SK-N-SH (cell line): ENCODE data around the gene GRM5. TPM values are rescaled to one million over a fixed set of nuclear protein-coding genes. Genes with fewer than 3 reads are reported as not detected.
A peak's percentile ranks its signal among the peaks of the same experiment; 100 is the strongest.

Experiments
- CTCF ChIA-PET: fragments of 300-600, 350-600 bp; formaldehyde crosslinking; extraction: SDS; loops from one replicate; lab custom pipeline; 2021; lab: Yijun Ruan, JAX
- POLR2A ChIA-PET: fragments of 350-600 bp; sonication (Branson Sonifier 250); formaldehyde crosslinking; extraction: SDS; loops from one replicate; lab custom pipeline; 2020; ENCODE audit warnings: antibody characterized with exemption, inconsistent platforms; lab: Yijun Ruan, JAX
- DNase-seq: peaks from one replicate; pipeline ENCODE4 v3.0.0; 2012
- H2AFZ ChIP-seq: fragments of 200-600 bp; sonication (generic); 2 replicates; pipeline ENCODE4 v1.8.1; 2016; ENCODE audit warnings: antibody characterized with exemption, mild to moderate bottlenecking, low read depth
- H3F3A ChIP-seq: fragments of 200-600 bp; sonication (generic); replicated peaks from 2 replicates; pipeline ENCODE3; 2016; ENCODE audit warnings: antibody characterized with exemption, mild to moderate bottlenecking; ENCODE audit not compliant: insufficient read depth
- H3K27ac ChIP-seq, 2 experiments: fragments of 200-500 bp in 1 of 2; fragments of 200-600 bp in 1 of 2; sonication (Bioruptor generic) in 1 of 2; sonication (generic), shearing (Covaris generic) in 1 of 2; 2 replicates each; pipeline versions ENCODE4 v1.5.1 to v1.6.1; 2014 to 2016; ENCODE audit warnings: low read depth in 2 of 2, inconsistent platforms in 1 of 2, low read length in 1 of 2, mild to moderate bottlenecking in 1 of 2, mixed read lengths in 1 of 2
- H3K27me3 ChIP-seq: fragments of 200-600 bp; sonication (generic), shearing (Covaris generic); 2 replicates; pipeline ENCODE4 v1.6.1; 2016; ENCODE audit warnings: mixed run types; ENCODE audit not compliant: insufficient read depth
- H3K36me3 ChIP-seq, 2 experiments: fragments of 200-500 bp in 1 of 2; fragments of 200-600 bp in 1 of 2; sonication (Bioruptor generic) in 1 of 2; sonication (generic) in 1 of 2; replicated peaks in 1 of 2; 2 replicates each; pipeline versions ENCODE3 to v1.5.1; 2014 to 2016; ENCODE audit warnings: low read length in 1 of 2, mild to moderate bottlenecking in 1 of 2; ENCODE audit not compliant: insufficient read depth in 2 of 2, control insufficient read depth in 1 of 2
- H3K4me1 ChIP-seq, 2 experiments: fragments of 200-500 bp in 1 of 2; fragments of 200-600 bp in 1 of 2; sonication (Bioruptor generic) in 1 of 2; sonication (generic), shearing (Covaris generic) in 1 of 2; 2 replicates each; pipeline versions ENCODE4 v1.5.1 to v1.6.1; 2014 to 2016; ENCODE audit warnings: low read depth in 1 of 2, low read length in 1 of 2, mixed run types in 1 of 2; ENCODE audit not compliant: insufficient read depth in 2 of 2, control insufficient read depth in 1 of 2
- H3K4me2 ChIP-seq: fragments of 200-600 bp; sonication (generic), shearing (Covaris generic); 2 replicates; pipeline ENCODE4 v1.6.1; 2017; ENCODE audit warnings: mixed run types
- H3K4me3 ChIP-seq, 2 experiments: fragments of 200-500 bp in 1 of 2; fragments of 200-600 bp in 1 of 2; sonication (Bioruptor generic) in 1 of 2; sonication (generic), shearing (Covaris generic) in 1 of 2; 2 replicates each; pipeline versions ENCODE4 v1.5.1 to v1.8.1; 2014 to 2016; ENCODE audit warnings: low read depth in 2 of 2, inconsistent platforms in 1 of 2, low read length in 1 of 2, mild to moderate bottlenecking in 1 of 2, mixed read lengths in 1 of 2, moderate library complexity in 1 of 2
- H3K79me2 ChIP-seq: fragments of 200-600 bp; sonication (generic); 2 replicates; pipeline ENCODE4 v1.8.1; 2017; ENCODE audit warnings: mild to moderate bottlenecking; ENCODE audit not compliant: insufficient read depth
- H3K9ac ChIP-seq: fragments of 200-600 bp; sonication (generic); 2 replicates; pipeline ENCODE4 v1.6.1; 2017; ENCODE audit warnings: mixed run types
- H3K9me2 ChIP-seq: fragments of 200-600 bp; sonication (generic); 2 replicates; pipeline ENCODE4 v1.6.1; 2017; ENCODE audit warnings: mixed run types
- H3K9me3 ChIP-seq: fragments of 200-600 bp; sonication (generic); 2 replicates; pipeline ENCODE4 v1.6.1; 2017; ENCODE audit warnings: mixed run types, mild to moderate bottlenecking, moderate library complexity
- H4K20me1 ChIP-seq: fragments of 200-600 bp; sonication (generic); 2 replicates; pipeline ENCODE4 v1.6.1; 2017; ENCODE audit warnings: mild to moderate bottlenecking, mixed run types; ENCODE audit not compliant: insufficient read depth
- CTCF ChIP-seq: fragments of 200-600 bp; sonication (generic); IDR thresholded peaks from 2 replicates; pipeline ENCODE4 v1.6.1; 2017; ENCODE audit warnings: antibody characterized with exemption, mild to moderate bottlenecking, moderate library complexity
- ELF1 ChIP-seq: IDR thresholded peaks from 2 replicates; pipeline ENCODE4 v1.4.0; 2012
- EP300 ChIP-seq, 2 experiments: IDR thresholded peaks; 2 replicates each; pipeline versions ENCODE4 v1.4.0 to v1.6.1; 2012; ENCODE audit warnings: borderline replicate concordance in 1 of 2, low read depth in 1 of 2, low read length in 1 of 2
- FOSL2 ChIP-seq: IDR thresholded peaks from 2 replicates; pipeline ENCODE4 v1.4.0; 2012; ENCODE audit warnings: low read depth, mild to moderate bottlenecking, moderate library complexity, borderline replicate concordance
- JUND ChIP-seq: IDR thresholded peaks from 2 replicates; pipeline ENCODE4 v1.4.0; 2012
- NRF1 ChIP-seq: IDR thresholded peaks from 2 replicates; pipeline ENCODE4 v1.6.1; 2012; ENCODE audit warnings: low read depth, mild to moderate bottlenecking, low read length
- PBX3 ChIP-seq: IDR thresholded peaks from 2 replicates; pipeline ENCODE4; 2012
- RAD21 ChIP-seq: IDR thresholded peaks from 2 replicates; pipeline ENCODE4 v1.6.1; 2012; ENCODE audit warnings: mild to moderate bottlenecking, low read length
- RCOR1 ChIP-seq: fragments of 150-350 bp; IDR thresholded peaks from 2 replicates; pipeline ENCODE4 v1.6.1; 2017; ENCODE audit warnings: antibody characterized with exemption, low read length
- RFX5 ChIP-seq: IDR thresholded peaks from 2 replicates; pipeline ENCODE4 v1.6.1; 2012; ENCODE audit warnings: mild to moderate bottlenecking, improper control_type of control experiment, low read length
- SMC3 ChIP-seq: IDR thresholded peaks from 2 replicates; pipeline ENCODE4 v1.6.1; 2012; ENCODE audit warnings: low read depth, low read length, improper control_type of control experiment
- TAF1 ChIP-seq: IDR thresholded peaks from 2 replicates; pipeline ENCODE4 v1.6.1; 2012; ENCODE audit warnings: low read depth, mild to moderate bottlenecking, low read length, moderate library complexity, borderline replicate concordance
- TCF12 ChIP-seq: IDR thresholded peaks from 2 replicates; pipeline ENCODE4 v1.4.0; 2012
- USF2 ChIP-seq: fragments of 150-350 bp; IDR thresholded peaks from 2 replicates; pipeline ENCODE4 v1.6.1; 2017; ENCODE audit warnings: antibody characterized with exemption, low read length, low read depth, borderline replicate concordance
- WGBS: methylation state at CpG from one replicate; pipeline ENCODE4 v1.1.6; 2017; ENCODE audit warnings: low lambda C conversion rate; 5-methylcytosine and 5-hydroxymethylcytosine counted together
- polyA plus RNA-seq, 3 experiments: library from polyadenylated mRNA; depleted of rRNA; stranded (reverse); fragments of >200 nt; gene quantifications; 2 replicates each; pipeline ENCODE4 v1.2.3, GENCODE V29; 2012

The GRM5 gene
- polyA plus RNA-seq, 1 of the 3 experiments (the other 2 are of a cell fraction) = not detected

GRCh38 chr11:88484873-88485621 is 580.7 kb downstream of the GRM5 start:
- no peaks in the 10 kb centered on the region for H3K9me2 ChIP-seq
- H3K27ac ChIP-seq = no peak overlapping the region
- H3K36me3 ChIP-seq = no peaks in the 10 kb centered on the region
- H3K4me1 ChIP-seq = peaks cover 0 to 6% of the 10 kb centered on the region in 2 experiments; a peak in 2 of 4 replicates
- peak; percentile 49 for TF ChIP-seq SMC3
- TF ChIP-seq TAF1 = no peak
- TF ChIP-seq RAD21 = peak; percentile 53
- TF ChIP-seq CTCF = peak; percentile 76
- TF ChIP-seq, all 33 proteins: peak for 3
- peaks cover 4% of the 10 kb centered on the region for H3F3A ChIP-seq
- ChIA-PET CTCF (interaction anchor here (0.5 to 1.4 kb wide), 14 partner anchors 9 to 525 kb away, joined by 3 to 9 read pairs (median 4); no protein-coding TSS in a partner anchor), POLR2A (no interaction called here)
- H3K4me2 ChIP-seq = no peak overlapping the region
- no peak overlapping the region for H3K4me3 ChIP-seq
- no peak overlapping the region for H2AFZ ChIP-seq
- H3K9me3 ChIP-seq = no peaks in the 10 kb centered on the region
- H3K9ac ChIP-seq = no peak overlapping the region
- peak; percentile 37 for DNase-seq
- no peaks in the 10 kb centered on the region for H4K20me1 ChIP-seq
- no peaks in the 10 kb centered on the region for H3K27me3 ChIP-seq
- no peaks in the 10 kb centered on the region for H3K79me2 ChIP-seq
- 36% methylated on average over 3 of the region's 6 CpGs for WGBS

GRCh38 chr11:88482871-88483301 is 582.9 kb downstream of the GRM5 start:
- Histone ChIP-seq H3K9ac (0 out of 2 replicates have a peak overlapping the region, but pooled peaks have one; percentile 17), H3K27ac (peak overlapping the region in 1 of 2 experiments; percentile 69; a peak in 2 of 4 replicates), H4K20me1 (no peaks in the 10 kb centered on the region), H3K79me2 (no peaks in the 10 kb centered on the region), H3K4me3 (no peak overlapping the region), H3K9me2 (no peaks in the 10 kb centered on the region), H3F3A (peaks cover 11% of the 10 kb centered on the region), H3K27me3 (no peaks in the 10 kb centered on the region), H3K9me3 (no peaks in the 10 kb centered on the region), H3K36me3 (no peaks in the 10 kb centered on the region), H3K4me1 (peaks cover 0 to 6% of the 10 kb centered on the region in 2 experiments; a peak in 2 of 4 replicates), H2AFZ (peak overlapping the region; percentile 19; the same call in 1 of the 2 replicates), H3K4me2 (no peak overlapping the region)
- no peak for TF ChIP-seq PBX3
- no peak for TF ChIP-seq USF2
- peak in 1 of 2 experiments; percentile 52; a peak in 1 of 4 replicates for TF ChIP-seq EP300 (IDR thresholded peaks at IDR 0.05; ENCODE audit: borderline replicate concordance in 1 of 2, low read depth in 1 of 2, low read length in 1 of 2)
- TF ChIP-seq JUND = 0 out of 2 replicates have a peak, but pooled peaks have one; percentile 6
- TF ChIP-seq RCOR1 = no peak
- no peak for TF ChIP-seq ELF1
- TF ChIP-seq TCF12 = peak; percentile 41; the same call in 1 of the 2 replicates
- TF ChIP-seq FOSL2 = 0 out of 2 replicates have a peak, but pooled peaks have one; percentile 5
- TF ChIP-seq RFX5 = no peak
- no peak for TF ChIP-seq NRF1
- ChIA-PET POLR2A (no interaction called here), CTCF (no interaction called here)
- 54% methylated on average over 2 of the region's 2 CpGs for WGBS
- no peak for DNase-seq
